ENCODE measurements around the gene SLC16A5.

DNA sequence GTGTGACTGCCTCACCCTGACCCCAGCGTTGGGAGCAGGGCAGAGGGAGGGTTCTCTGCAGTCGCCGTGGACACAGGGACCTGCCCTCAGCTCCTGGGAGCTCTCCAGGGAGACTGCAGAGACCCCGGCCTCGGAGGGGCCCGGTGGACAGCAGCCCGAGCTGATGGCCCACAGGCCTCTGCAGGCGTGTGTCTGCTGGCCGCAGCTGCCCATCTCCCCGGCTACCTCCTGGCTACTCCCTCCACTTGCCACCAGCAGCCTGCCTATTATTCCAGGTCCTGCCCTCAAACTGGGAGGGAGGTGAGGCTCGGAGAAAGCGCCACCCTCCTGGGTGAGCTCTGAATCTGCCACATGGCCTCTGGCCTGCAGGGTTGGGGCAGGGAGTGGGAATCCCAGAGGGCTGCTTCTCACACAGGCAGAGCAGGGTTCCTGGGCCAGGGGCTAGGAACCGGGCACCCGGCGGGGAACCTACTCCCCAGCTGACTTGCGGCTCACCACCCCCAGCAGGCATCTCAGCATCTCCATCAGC, 7.2 kb downstream of the SLC16A5 start:
- no peak for TF ChIP-seq POLR2A (IDR thresholded peaks at IDR 0.05; ENCODE audit: low read depth, low read length)
- no peak for TF ChIP-seq POLR2AphosphoS5 (IDR thresholded peaks at IDR 0.05; ENCODE audit: low read depth, low read length)
- TF ChIP-seq SPI1 (IDR thresholded peaks at IDR 0.05; ENCODE audit: low read depth, low read length) = no peak
